Activated CD4-positive, alpha-beta T cell treated with anti-CD3 and anti-CD28 coated beads, Interleukin-2, Interleukin-4, amounts not matched to agents 100 ng/mL and 50 ng/mL, durations not matched to agents 16 hours and 8 hours (primary cell): ENCODE results near the gene TRIM62.
"Not testable (repeated sequence)": the region's sequence is repeated elsewhere in the genome, so short reads cannot be mapped to it uniquely, and the experiment has no call there.

ENCODE experiments used
- DNase-seq: peaks from one replicate; pipeline ENCODE4 v3.0.0-alpha.2; 2020; ENCODE audit warnings: low spot score

The TRIM62 gene

GRCh38 chr1:33132549-33132948, 49.3 kb downstream of the TRIM62 start:
- DNase-seq = peak; percentile 44

DNA sequence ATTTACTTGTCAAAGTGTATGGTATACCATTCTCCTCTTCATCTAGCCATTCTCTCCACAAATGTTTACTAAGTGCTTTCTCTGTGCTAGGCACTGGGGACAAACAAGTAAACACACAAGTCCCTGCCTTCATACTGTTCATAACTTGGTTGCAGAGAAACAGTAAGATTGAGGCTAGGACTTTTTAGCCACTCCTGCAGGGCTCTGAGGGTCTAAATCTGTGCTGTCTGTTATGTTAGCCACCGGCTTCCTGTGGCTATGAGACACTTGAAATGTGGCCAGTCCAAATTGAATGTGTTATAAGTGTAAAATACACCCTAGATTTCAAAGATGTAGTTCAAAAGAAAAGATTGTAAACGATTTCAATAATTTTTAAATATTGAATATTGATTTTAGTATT, 50.7 kb downstream of the TRIM62 start:
- no peak for DNase-seq

GRCh38 chr1:33130297-33130696, 51.5 kb downstream of the TRIM62 start:
- DNase-seq = peak; percentile 76

- DNase-seq = no peak
Measured at GRCh38 chr1:33128781-33129180, 53.1 kb downstream of the TRIM62 start.

GRCh38 chr1:33127001-33127823, 54.6 kb downstream of the TRIM62 start:
- peak; percentile 100 for DNase-seq

DNA sequence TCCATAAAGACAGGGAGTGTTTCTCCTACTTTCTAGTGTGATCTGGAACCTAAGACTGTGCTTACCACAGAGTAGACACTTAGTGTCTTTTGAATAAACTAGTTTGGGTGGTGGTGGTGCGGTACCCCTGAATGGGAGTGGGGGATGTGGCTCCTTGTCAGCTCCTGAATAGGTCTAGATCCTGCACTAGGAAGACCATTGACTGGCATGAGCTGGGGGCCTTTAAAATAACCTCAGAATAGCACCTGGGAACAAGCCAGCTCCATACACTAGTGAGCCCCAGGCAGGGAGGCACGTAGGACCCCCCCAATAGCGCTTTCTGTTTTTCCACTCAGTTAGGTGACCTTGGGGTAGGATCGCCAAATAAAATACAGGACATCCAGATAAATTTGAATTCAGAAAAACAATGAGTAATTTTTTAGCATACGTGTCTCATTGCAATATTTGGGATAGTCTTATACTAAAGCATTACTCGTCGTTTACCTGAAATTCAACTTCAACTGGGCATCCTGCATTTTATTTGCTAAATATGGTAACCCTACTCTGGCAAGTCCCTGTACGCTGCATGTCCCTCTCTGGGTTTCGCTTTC, 55.3 kb downstream of the TRIM62 start:
- no peak for DNase-seq

DNA sequence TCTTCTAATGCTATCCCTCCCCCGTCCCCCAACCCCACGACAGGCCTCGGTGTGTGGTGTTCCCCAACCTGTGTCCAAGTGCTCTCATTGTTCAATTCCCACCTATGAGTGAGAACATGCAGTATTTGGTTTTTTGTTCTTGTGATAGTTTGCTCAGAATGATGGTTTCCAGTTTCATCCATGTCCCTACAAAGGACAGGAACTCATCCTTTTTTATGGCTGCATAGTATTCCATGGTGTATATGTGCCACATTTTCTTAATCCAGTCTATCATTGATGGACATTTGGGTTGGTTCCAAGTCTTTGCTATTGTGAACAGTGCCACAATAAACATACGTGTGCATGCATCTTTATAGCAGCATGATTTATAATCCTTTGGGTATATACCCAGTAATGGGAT, 57.2 kb downstream of the TRIM62 start:
- DNase-seq = not testable (repeated sequence)

DNA sequence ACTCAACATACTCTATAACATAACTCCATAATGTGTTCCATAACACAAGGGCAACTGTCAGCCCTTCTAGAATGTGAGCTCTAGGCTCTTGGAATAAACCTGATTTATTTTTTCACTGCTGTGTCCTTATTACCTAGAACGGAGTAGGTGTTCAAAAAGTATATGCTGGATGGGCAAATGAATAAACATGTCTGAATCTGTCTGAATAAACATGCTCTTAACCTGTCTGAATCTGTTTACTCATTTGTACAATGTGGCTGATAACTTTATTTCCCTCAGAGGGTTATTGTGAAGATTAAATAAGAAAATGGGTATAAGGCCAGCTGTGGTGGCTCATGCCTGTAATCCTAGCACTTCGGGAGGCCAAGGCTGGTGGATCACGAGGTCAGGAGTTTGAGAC, 58.6 kb downstream of the TRIM62 start:
- DNase-seq = no peak

DNA sequence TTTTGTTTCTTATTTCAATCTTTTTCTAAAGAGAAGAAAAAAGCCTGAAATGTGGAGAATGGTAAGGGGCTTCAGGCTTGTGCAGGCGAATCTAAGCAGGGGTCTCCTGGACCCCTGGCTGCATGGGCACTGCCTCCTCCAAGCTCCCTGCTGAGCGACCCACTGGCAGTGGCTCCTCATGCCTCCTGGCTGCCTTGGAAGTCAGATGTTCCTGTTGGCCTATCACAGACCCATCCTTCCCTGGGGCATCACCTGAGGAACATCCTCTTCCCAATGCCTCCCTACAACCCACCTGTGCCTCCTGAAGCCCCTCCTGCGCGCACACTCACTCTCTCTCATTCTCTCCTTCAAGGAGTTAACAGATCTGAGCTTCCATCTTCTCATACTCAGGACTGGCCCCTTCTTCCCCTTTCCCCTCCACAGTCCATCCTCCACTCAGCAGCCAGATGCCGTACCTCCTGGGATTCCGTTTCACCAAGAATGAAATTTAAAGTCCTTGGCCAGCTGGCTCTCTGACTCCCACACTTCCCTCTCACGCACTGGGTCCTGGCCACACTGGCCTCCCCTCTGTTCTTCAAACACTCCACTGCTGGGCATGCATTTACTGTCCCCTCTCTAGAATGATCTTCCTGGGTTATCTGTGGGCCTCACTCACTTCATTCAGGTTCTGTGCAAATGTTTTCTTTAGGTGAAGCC, 59.2 kb downstream of the TRIM62 start:
- no peak for DNase-seq

DNA sequence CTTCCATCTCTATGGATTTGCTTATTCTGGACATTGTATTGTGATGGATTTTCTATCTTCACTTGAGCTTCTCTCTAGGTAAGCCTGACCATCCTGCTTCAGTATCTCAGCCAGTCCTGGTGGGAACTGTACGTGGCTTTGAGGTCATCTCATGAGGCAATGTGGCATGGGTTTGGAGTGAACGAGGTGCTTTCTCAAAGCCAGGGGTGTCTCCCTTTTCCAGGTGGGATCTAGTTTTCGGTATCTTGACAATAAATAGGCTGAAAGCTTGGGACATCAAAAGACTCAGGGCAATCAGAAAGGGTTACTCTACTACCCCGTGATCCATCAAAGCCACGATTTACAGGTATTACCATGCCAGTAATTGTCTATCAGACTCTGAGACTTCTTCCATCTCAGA, 60.1 kb downstream of the TRIM62 start:
- no peak for DNase-seq

DNA sequence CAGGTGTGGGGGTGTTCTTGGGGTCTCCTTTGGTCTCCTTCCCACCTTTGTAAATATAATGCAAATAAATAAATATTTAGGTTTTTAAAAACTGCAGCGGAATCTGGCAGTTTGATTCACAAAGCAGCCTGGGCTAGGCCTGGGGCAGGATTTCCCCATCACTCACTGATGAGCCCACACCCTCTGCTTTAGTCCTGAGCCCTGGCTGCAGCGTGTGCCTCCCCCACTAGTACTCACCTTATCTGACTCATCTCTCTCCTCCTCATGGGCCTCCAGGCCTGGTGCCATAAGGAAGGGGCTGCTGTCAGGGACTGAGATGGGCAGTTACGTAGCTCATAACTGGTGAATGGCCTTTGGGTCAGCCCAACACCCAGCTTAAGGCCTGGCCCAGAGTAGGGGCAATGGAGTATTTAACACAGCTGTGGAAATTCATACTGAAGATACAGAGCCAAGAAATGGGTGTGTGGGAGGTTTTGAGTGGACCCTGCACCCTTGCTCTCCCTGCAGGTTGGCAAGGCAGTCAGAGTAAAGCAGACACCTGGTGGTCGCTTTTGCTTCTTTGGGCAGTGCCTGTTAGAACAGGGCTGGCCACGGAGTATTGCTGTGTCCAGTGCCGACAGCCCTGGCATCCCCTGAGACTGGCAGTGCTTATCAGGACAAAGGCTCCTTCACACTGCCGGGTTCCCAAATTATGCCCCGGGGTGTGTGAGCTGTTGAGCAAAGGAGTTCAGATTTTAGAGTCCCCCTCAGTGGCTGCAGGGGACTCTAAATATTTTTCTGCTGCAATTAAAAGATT, 61.2 kb downstream of the TRIM62 start:
- DNase-seq = no peak

DNA sequence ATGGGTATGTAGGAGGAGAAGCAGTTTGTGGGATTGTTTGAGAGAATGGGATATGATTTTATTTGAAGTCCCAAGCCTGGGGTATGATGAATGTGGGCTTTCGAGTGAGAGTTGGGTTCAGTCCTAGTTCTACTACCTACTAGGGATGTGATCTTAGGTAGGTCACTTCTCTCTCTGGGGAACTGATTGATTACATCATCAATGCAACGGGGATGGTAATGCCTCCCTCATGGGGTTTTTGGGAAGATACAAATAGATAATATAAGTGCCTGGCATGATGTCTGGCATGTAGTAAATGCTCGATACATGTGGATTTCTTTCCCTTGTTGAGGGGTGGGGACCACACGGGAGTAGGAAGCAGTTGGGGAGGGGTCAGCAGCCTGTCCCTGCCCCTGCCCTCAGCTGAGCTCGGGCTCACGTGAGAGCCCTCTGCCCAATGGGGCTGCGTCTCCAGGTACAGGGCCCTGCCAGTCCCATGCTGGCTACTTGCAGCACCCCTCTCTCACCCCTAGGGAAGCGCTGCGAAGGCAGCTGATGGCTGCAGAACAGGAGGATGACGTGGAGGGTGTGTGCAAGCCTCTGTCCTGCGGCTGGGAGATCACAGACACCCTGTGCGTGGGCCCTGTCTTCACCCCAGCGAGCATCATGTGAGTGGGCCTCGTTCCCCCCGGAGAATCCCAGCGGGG, 62.2 kb downstream of the TRIM62 start:
- DNase-seq = no peak

DNA sequence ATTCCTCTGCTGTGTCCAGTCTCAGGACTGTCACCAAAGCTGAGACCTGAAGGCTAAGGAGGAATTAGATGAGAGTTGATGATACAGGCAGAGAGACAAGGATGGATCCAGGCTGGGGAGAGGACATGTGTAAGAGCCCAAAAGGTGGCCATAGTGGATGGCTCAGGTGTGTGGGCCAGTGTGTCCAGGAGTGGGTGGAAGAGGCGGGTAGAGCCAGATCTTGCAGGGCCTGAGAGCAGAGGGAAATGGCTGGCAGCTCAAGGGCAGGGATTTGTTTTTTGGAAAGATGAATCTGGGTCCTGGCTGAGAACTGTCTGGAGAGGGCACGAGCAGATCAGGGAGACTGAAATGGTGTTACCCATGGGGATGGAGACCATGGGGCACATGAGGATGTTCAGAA, 62.8 kb downstream of the TRIM62 start:
- DNase-seq = no peak

- no peak for DNase-seq
Measured at GRCh38 chr1:33118274-33118673, 63.6 kb downstream of the TRIM62 start.

- no peak for DNase-seq
Measured at GRCh38 chr1:33117440-33118085, 64.3 kb downstream of the TRIM62 start.

- DNase-seq = no peak
Measured at GRCh38 chr1:33111965-33112364, 69.9 kb downstream of the TRIM62 start.

DNA sequence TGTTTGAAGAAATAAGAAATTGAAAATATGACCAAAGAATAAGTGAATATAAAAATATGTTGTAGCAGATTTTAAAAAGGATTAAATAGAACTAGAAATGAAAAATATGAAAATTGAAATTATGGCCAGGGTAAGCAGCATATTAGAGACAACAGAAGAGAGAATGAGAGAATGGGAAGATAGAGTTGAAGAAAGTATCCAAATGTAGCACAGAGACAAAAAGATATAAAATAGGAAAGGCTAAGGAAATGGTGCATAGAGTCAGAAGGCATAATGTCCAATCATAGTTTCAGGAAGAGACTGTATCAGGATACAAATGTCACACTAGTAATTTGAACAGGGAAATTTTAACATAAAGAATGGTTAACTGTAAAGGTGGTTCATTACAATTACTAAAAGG, 71.4 kb downstream of the TRIM62 start:
- DNase-seq = no peak

- not testable (repeated sequence) for DNase-seq
Measured at GRCh38 chr1:33100119-33100415, 81.8 kb downstream of the TRIM62 start.

DNA sequence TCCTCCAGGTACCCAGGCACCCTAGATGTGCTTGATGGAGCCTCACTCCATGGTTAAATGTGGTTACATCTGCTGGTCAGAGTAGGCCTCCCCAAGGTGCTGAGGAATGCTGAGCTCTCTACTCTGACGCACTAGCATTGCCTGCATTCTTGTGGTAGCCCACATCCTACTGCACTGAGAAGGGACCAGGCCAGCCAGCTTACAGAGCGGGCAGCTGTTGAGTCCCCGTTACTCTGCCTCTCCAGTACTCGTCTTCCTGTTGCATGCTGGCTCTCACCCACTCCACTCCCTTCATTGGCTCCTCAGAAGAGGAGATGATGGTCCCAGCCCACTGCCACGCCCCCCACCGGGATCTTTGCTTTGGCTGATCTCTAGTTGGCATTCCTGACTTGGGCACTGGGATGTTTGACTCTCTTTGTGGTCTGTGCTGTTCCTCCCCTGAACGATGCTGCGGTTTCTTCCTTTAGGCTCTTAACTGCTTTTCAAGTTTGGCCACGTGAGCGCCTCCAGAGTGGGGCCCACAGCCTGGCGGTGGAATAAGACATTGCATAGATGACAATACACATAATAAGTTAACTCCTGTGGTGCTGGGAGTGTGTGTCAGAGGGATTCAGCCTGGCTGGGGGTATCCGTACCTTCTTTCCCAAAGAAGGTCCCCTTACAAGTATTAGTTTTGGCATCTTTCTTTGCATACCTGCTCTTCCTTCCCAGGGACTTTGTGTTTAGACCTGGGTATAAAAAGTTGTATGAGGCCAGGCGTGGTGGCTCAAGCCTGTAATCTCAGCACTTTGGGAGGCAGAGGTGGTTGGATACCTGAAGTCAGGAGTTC, 82.3 kb downstream of the TRIM62 start:
- peak; percentile 85 for DNase-seq

DNA sequence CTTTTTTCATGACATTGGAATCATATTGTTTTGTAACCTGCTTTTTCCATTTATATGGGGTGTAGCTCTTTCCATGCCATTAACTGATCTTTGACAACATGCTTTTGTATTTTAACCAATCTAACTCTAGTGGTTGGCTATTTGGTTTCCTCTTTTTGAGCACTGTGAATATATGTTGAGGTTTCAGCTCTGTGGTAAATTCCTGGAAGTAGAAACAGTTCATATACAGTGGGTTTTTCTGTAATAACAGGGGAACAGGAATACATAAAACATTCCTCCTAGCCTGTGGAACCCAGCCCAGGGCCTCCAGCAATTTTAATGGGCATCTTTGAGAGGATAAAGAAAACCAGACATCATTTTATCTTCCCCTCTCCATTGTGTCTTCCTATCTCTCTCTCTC, 83.5 kb downstream of the TRIM62 start:
- DNase-seq = peak; percentile 28

DNA sequence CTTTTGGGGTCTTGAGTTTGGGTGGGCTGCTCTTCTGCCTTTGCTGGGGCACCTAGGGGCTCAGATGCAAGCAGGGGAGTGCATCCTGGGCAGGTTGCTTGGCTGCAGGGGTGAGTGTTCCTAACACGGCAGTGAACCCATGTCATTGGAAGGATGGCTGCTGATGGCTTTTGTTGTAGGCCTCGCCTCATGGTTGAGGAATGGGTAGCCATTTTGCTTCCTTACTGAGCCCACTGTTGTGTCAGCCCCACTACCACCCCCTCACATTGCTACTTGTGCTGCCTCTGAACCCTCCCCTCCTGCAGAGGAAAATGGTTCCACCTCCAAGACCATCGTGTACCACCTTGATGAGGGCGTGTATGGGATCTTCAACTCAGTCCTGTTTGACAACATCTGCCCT, 84.1 kb downstream of the TRIM62 start:
- no peak for DNase-seq
